ENCODE measurements around the gene CHST10. TPM values are rescaled to one million over a fixed set of nuclear protein-coding genes. Genes with fewer than 3 reads are reported as not detected.
"Not testable (repeated sequence)": the region's sequence is repeated elsewhere in the genome, so short reads cannot be mapped to it uniquely, and the experiment has no call there.

The CHST10 gene
- total and polyA plus RNA-seq, 10 donors = 4.0 to 9.7 (median 6.2) TPM

DNA sequence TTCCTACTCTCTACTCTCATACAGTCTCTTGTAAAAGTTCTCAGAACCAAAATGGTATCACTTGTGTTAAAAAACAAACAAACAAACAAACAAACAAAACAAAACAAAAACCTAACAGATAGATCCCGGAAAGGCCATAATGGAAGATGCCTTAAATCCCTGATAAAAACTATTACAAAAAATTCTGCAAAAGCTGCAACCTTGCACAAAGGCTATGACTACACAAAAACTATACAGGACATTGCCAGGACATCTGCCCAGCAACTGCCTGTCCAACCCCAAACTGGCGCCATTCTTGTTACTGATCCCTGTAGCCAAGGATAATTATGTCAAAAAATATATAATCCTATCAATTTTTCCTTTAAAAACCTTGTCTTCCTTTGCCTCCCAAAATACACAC, 58.9 kb downstream of the CHST10 start:
- intact Hi-C loops (cut with DNase I; ENCODE audit: low total_unique reads) = no loop called here
- Histone ChIP-seq H3K4me3 (no peak overlapping the region), H3K4me1 (no peaks in the 10 kb centered on the region), H3K9me3 (peaks cover 0 to 34% (median 27%) of the 10 kb centered on the region in 8 donors), H3K36me3 (no peaks in the 10 kb centered on the region), H3K27me3 (replicated peaks in 1 of 7) (peaks cover 0 to 5% (median 0%) of the 10 kb centered on the region in 7 donors), H3K27ac (no peak overlapping the region)
- no peak for DNase-seq
- WGBS, 5 donors = 87 to 92% (median 90%) methylated on average over 2 of the region's 2 CpGs
- TF ChIP-seq, protein P1, sequence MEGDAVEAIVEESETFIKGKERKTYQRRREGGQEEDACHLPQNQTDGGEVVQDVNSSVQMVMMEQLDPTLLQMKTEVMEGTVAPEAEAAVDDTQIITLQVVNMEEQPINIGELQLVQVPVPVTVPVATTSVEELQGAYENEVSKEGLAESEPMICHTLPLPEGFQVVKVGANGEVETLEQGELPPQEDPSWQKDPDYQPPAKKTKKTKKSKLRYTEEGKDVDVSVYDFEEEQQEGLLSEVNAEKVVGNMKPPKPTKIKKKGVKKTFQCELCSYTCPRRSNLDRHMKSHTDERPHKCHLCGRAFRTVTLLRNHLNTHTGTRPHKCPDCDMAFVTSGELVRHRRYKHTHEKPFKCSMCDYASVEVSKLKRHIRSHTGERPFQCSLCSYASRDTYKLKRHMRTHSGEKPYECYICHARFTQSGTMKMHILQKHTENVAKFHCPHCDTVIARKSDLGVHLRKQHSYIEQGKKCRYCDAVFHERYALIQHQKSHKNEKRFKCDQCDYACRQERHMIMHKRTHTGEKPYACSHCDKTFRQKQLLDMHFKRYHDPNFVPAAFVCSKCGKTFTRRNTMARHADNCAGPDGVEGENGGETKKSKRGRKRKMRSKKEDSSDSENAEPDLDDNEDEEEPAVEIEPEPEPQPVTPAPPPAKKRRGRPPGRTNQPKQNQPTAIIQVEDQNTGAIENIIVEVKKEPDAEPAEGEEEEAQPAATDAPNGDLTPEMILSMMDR (IDR thresholded peaks at IDR 0.05 in 8 of 11, conservative IDR thresholded peaks at IDR 0.05 in 3 of 11) = no peak
- no peak for TF ChIP-seq POLR2AphosphoS5 (IDR thresholded peaks at IDR 0.05)
- TF ChIP-seq POLR2A (IDR thresholded peaks at IDR 0.05) = no peak

DNA sequence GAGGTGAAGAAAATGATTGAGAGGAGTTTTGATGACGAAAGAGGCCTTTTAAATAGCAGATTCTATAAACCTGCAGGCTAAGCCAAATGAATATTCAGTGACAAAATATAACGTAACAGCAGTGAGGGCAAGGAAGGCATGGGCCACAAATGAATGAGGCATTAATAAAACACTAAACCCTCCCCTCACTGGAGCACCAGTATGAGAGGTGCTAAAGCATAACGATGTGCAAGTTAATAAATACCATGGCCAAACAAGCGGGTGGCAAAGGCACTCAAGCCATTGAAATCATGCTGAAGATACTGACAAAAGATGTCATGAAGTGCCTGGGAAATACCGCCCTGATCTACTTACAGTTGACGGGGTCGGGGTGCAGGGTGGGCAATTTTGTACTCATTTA, 64.9 kb downstream of the CHST10 start:
- DNase-seq = no peak
- H3K36me3 ChIP-seq = no peaks in the 10 kb centered on the region
- H3K27ac ChIP-seq = no peak overlapping the region
- H3K4me1 ChIP-seq = no peaks in the 10 kb centered on the region
- H3K9me3 ChIP-seq = peaks cover 0 to 4% (median 0%) of the 10 kb centered on the region in 8 donors
- no peak overlapping the region for H3K4me3 ChIP-seq
- TF ChIP-seq, protein P1 (IDR thresholded peaks at IDR 0.05 in 8 of 11, conservative IDR thresholded peaks at IDR 0.05 in 3 of 11) = no peak
- TF ChIP-seq POLR2A (IDR thresholded peaks at IDR 0.05) = no peak
- TF ChIP-seq POLR2AphosphoS5 (IDR thresholded peaks at IDR 0.05) = no peak
- intact Hi-C loops (cut with DNase I; ENCODE audit: low total_unique reads) = no loop called here
- H3K27me3 ChIP-seq (replicated peaks in 1 of 7) = peaks cover 0 to 19% (median 0%) of the 10 kb centered on the region in 7 donors
- WGBS, 5 donors = 89 to 95% (median 90%) methylated on average over 7 of the region's 7 CpGs

DNA sequence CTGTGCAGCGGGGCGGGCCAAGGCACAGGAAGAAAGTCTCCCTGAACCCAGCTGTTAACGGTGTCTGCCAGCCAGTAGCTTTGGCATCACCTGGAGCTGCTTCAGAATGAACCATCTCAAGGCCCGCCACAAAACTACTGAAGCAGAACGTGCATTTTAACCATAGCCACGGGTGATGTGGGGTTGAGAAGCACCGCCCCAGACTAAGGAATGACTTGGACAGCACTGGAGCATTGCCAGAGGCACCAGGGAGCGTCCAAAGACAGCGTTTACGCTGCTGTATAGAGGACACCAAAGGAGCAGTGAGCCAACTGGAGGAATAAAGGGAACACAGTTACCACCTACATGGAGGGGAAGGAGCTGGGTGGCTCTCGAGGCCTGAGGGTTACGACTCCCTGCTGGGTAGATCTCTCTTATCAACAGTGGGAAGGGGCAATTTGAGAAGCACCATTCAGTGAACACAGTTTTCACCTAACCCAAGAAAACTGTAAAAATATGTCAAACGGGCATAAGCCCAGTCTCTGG, 66.7 kb downstream of the CHST10 start:
- no peak for TF ChIP-seq POLR2A (IDR thresholded peaks at IDR 0.05)
- TF ChIP-seq, protein P1 (IDR thresholded peaks at IDR 0.05 in 8 of 11, conservative IDR thresholded peaks at IDR 0.05 in 3 of 11) = no peak
- TF ChIP-seq POLR2AphosphoS5 (IDR thresholded peaks at IDR 0.05) = no peak
- Histone ChIP-seq H3K27me3 (replicated peaks in 1 of 7) (peaks cover 0 to 19% (median 0%) of the 10 kb centered on the region in 7 donors), H3K9me3 (no peaks in the 10 kb centered on the region), H3K4me1 (no peaks in the 10 kb centered on the region), H3K36me3 (no peaks in the 10 kb centered on the region), H3K4me3 (no peak overlapping the region), H3K27ac (no peak overlapping the region)
- intact Hi-C loops (cut with DNase I; ENCODE audit: low total_unique reads) = no loop called here
- DNase-seq = no peak
- 74 to 82% (median 80%) methylated on average over 13 of the region's 13 CpGs for whole genome bisulfite sequencing, 5 donors

DNA sequence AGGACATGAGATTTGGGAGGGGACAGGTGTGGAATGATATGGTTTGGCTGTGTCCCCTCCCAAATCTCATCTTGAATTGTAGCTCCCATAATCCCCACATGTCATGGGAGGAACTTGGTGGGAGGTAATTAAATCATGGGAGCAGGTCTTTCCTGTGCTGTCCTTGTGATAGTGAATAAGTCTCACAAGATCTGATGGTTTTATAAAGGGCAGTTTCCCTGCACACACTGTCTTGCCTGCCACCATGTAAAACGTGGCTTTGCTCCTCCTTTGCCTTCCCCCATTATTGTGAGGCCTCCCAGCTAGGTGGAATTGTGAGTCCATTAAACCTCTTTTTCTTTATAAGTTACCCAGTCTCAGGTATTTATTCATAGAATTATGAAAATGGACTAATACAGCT, 72.3 kb downstream of the CHST10 start:
- intact Hi-C loops (cut with DNase I; ENCODE audit: low total_unique reads); H3K4me1 ChIP-seq; H3K27ac ChIP-seq; H3K36me3 ChIP-seq; DNase-seq; H3K4me3 ChIP-seq: not testable (repeated sequence)
- WGBS, 5 donors = 21 to 50% (median 45%) methylated on average over 1 of the region's 1 CpG
- Histone ChIP-seq H3K27me3 (replicated peaks in 1 of 7) (peaks cover 0 to 18% (median 0%) of the 10 kb centered on the region in 7 donors), H3K9me3 (peaks cover 0 to 34% (median 0%) of the 10 kb centered on the region in 8 donors)

All from spleen (tissue), 11 donors.